GM19467 (cell line): Measurements from ENCODE around the gene THEM5.

Experiments
- ATAC-seq: cut with Tn5 transposase; IDR thresholded peaks from one replicate; pipeline ENCODE4 v1.9.1; 2021; ENCODE audit warnings: mild to moderate bottlenecking, moderate library complexity; ENCODE audit not compliant: unreplicated experiment

THEM5 gene

DNA sequence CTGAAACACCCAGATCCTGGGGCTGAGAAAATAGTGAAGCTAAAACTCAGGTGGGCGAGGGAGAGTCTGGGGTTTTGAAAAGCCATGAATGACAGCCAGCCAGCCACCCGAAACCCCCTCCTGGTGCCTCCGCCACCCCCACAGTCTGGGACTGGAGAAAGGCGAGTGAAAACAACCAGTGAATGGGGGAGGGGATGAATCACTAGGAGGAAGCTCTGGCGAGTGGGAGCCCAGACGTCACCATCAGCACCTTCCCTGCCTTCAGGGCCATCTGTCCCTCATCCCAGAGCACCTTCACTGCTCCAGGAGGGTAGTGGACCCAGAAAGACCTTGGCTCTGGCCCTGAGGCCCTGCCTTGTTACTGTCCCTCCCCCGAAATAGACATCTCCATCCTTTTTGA is 31.1 kb downstream of the THEM5 start:
- no peak for ATAC-seq

GRCh38 chr1:151820940-151821339 is 32.6 kb downstream of the THEM5 start:
- ATAC-seq: no peak

GRCh38 chr1:151819976-151820623 is 33.4 kb downstream of the THEM5 start:
- no peak for ATAC-seq

GRCh38 chr1:151819227-151819835 is 34.2 kb downstream of the THEM5 start:
- no peak for ATAC-seq

- ATAC-seq: no peak
Observed at GRCh38 chr1:151817353-151817730, 36.2 kb downstream of the THEM5 start.

- ATAC-seq: no peak
Observed at GRCh38 chr1:151816548-151817352, 36.8 kb downstream of the THEM5 start.

DNA sequence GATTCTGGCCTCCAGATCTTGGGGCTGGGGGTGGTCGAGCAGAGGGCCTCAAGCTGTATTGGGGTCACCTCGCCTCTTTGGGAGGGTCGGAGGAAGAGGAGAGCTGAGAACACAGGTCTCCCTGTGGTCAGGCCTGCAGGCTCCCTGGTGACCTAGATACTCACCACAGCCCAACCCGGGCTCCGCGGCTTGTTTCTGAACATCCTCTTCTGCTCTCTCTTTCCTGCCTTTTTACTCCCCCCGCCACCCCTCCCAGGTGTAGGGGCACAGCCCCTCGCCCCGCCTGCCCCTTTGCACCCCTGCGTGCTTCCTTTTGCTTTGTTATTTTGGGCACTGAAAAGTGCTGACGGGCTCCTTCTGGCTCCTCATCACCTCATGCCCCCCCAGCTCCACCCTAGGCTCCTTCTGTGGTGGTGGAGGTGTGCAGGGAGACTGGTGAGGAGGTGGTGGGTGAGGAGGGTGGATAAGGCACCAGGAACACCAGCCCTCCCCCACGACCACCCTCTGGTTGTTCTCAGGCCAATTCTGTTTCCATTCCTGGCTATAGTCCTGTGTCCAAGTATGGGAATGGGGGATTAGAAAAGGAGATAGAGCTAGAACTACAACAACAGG is 37.7 kb downstream of the THEM5 start:
- ATAC-seq: no peak

- no peak for ATAC-seq
Observed at GRCh38 chr1:151814971-151815545, 38.5 kb downstream of the THEM5 start.

- ATAC-seq: no peak
Observed at GRCh38 chr1:151814426-151814825, 39.1 kb downstream of the THEM5 start.

DNA sequence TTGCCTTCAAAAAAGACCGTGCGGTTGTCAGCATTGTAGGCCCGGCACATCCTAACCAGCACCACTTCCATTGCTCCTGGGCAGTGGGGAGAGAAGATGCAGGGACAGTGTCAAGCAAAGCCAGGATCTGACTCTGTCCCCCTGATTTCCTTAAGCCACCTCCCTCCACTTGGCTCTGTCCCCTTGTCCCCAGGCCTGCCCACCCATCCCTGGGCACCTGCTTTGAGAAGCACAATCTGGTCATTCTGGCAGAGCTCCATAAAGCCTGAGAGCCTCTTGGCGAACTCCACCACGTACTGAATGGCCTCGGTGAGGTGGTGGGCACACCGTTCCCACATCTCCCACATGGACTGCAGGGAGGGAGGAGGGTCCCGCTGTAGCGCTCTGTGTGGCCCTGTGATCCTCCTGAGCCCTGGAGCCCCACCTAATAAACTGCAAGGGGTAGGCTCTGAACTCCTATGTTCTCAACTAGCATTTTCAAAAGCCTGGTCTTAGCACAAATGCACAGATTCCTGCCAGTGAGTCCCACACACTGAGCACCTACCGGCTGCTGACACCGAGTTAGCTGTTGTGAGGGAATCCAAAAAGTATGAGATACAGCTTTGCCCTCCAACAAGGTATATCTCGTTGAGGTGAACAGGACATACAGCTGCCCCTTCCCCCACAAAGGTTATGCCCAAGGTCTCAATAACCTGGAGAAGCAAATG is 40.1 kb downstream of the THEM5 start:
- no peak for ATAC-seq

- ATAC-seq: no peak
Observed at GRCh38 chr1:151811181-151811580, 42.3 kb downstream of the THEM5 start.

- ATAC-seq: no peak
Observed at GRCh38 chr1:151809985-151810556, 43.4 kb downstream of the THEM5 start.

GRCh38 chr1:151809290-151809984 is 44.1 kb downstream of the THEM5 start:
- ATAC-seq: no peak

- no peak for ATAC-seq
Observed at GRCh38 chr1:151807766-151808165, 45.7 kb downstream of the THEM5 start.

GRCh38 chr1:151807131-151807530 is 46.4 kb downstream of the THEM5 start:
- no peak for ATAC-seq

- no peak for ATAC-seq
Observed at GRCh38 chr1:151806170-151806569, 47.3 kb downstream of the THEM5 start.

GRCh38 chr1:151805066-151805820 is 48.3 kb downstream of the THEM5 start, which contains the start of gene LINGO4:
Gene LINGO4 (minus strand): TSS chr1:151805419. CDS start chr1:151802704, 2,715 bp downstream.
- ATAC-seq: no peak

DNA sequence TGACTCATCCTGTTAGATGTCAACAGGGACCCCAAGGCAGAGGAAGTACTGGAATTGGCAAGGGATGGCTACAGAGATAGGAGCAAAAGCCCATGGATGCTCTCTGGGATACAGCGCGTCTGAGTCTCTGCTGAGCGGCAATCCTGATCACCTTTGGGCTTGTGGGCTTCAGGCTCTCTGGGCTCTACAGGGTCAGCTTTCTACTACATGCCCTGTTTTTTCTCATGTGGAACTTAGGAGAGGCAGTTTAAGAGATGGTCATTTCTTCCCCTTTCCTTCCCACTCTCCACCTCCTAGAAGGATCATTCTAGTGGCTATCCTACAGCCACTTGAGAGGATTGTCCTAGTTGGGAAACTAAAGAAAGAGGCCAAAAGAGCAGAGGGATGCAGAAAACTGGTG is 49.6 kb downstream of the THEM5 start:
- no peak for ATAC-seq

DNA sequence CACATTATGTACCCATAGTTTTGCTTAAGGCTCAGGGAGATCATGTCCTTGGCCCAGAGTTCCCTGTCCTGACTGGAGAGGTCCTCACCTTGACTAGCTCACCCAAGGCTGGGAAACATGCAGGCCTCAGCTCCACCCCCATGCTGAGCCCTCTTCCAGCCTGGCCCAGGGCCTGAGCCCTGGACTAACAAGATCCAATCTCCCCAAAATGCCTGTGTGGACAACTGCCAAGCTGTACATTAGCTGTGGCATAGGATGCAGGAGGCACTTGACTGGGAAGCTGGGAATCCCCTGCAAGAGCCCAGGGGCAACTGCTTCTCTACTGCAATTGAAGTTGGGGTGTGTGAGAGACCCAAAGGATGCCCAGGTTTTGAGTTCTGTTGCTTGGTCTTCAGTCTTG is 50.3 kb downstream of the THEM5 start:
- no peak for ATAC-seq
